Mucosa of rectum (tissue), 2 donors: ENCODE results near the gene CNTFR.

Experiments
- H3K27ac ChIP-seq, 2 donors: one replicate each; pipeline ENCODE4 v1.7.0; 2013; ENCODE audit warnings: inconsistent platforms in 2 of 2, low read depth in 2 of 2, low read length in 2 of 2
- H3K27me3 ChIP-seq, 2 donors: one replicate each; pipeline ENCODE4 v1.7.0; 2013; ENCODE audit warnings: low read length in 2 of 2; ENCODE audit not compliant: control insufficient read depth in 2 of 2, insufficient read depth in 2 of 2
- H3K36me3 ChIP-seq, 2 donors: one replicate each; pipeline ENCODE4 v1.7.0; 2013; ENCODE audit warnings: low read length in 2 of 2; ENCODE audit not compliant: control insufficient read depth in 2 of 2, insufficient read depth in 2 of 2
- H3K4me1 ChIP-seq, 2 donors: one replicate each; pipeline ENCODE4 v1.7.0; 2013; ENCODE audit warnings: low read length in 2 of 2, mild to moderate bottlenecking in 1 of 2; ENCODE audit not compliant: control insufficient read depth in 2 of 2, insufficient read depth in 2 of 2
- H3K4me3 ChIP-seq, 2 donors: one replicate each; pipeline ENCODE4 v1.7.0; 2013; ENCODE audit warnings: low read length in 2 of 2
- H3K9ac ChIP-seq, 2 donors: one replicate each; pipeline ENCODE4 v1.7.0; 2013; ENCODE audit warnings: low read length in 2 of 2, low read depth in 1 of 2, mild to moderate bottlenecking in 1 of 2
- H3K9me3 ChIP-seq, 2 donors: one replicate each; pipeline ENCODE4 v1.7.0; 2013; ENCODE audit warnings: low read length in 2 of 2; ENCODE audit not compliant: control insufficient read depth in 2 of 2
- donor health status: healthy.
- donor health status: Normal muscosa, but diverticular disease.

CNTFR gene

GRCh38 chr9:34601937-34602573, 12.5 kb upstream of the CNTFR start:
- Histone ChIP-seq H3K27me3 (peaks cover 0 to 4% of the 10 kb centered on the region in 2 donors), H3K9ac (no peak overlapping the region), H3K36me3 (no peaks in the 10 kb centered on the region), H3K4me1 (peaks cover 0 to under 1% of the 10 kb centered on the region in 2 donors), H3K9me3 (no peaks in the 10 kb centered on the region), H3K27ac (no peak overlapping the region), H3K4me3 (no peak overlapping the region)

- Histone ChIP-seq H3K4me1 (no peaks in the 10 kb centered on the region), H3K36me3 (no peaks in the 10 kb centered on the region), H3K27me3 (peaks cover 0 to 4% of the 10 kb centered on the region in 2 donors), H3K9ac (no peak overlapping the region), H3K4me3 (no peak overlapping the region), H3K9me3 (no peaks in the 10 kb centered on the region), H3K27ac (no peak overlapping the region)
Observed at GRCh38 chr9:34600908-34601307, 11.4 kb upstream of the CNTFR start.

- Histone ChIP-seq H3K36me3 (no peaks in the 10 kb centered on the region), H3K27me3 (no peaks in the 10 kb centered on the region), H3K9ac (no peak overlapping the region), H3K4me3 (no peak overlapping the region), H3K4me1 (no peaks in the 10 kb centered on the region), H3K27ac (no peak overlapping the region), H3K9me3 (no peaks in the 10 kb centered on the region)
Observed at GRCh38 chr9:34599546-34599945, 10.0 kb upstream of the CNTFR start.

GRCh38 chr9:34594177-34594576, 4.7 kb upstream of the CNTFR start:
- Histone ChIP-seq H3K9me3 (no peaks in the 10 kb centered on the region), H3K27ac (no peak overlapping the region), H3K4me1 (peaks cover 17 to 19% of the 10 kb centered on the region in 2 donors), H3K4me3 (no peak overlapping the region), H3K27me3 (peaks cover 15 to 25% of the 10 kb centered on the region in 2 donors), H3K36me3 (no peaks in the 10 kb centered on the region), H3K9ac (no peak overlapping the region)

- peaks cover 25 to 36% of the 10 kb centered on the region in 2 donors for H3K27me3 ChIP-seq
- H3K27ac ChIP-seq, result no peak overlapping the region
- no peak overlapping the region for H3K4me3 ChIP-seq
- H3K4me1 ChIP-seq, result peaks cover 17 to 21% of the 10 kb centered on the region in 2 donors
- H3K36me3 ChIP-seq, result no peaks in the 10 kb centered on the region
- H3K9ac ChIP-seq, result no peak overlapping the region
- H3K9me3 ChIP-seq, result no peaks in the 10 kb centered on the region
Observed at GRCh38 chr9:34592895-34593601, 3.5 kb upstream of the CNTFR start.

- H3K4me1 ChIP-seq, result peaks cover 17 to 21% of the 10 kb centered on the region in 2 donors
- no peaks in the 10 kb centered on the region for H3K9me3 ChIP-seq
- H3K9ac ChIP-seq, result no peak overlapping the region
- no peaks in the 10 kb centered on the region for H3K36me3 ChIP-seq
- H3K4me3 ChIP-seq, result no peak overlapping the region
- no peak overlapping the region for H3K27ac ChIP-seq
- H3K27me3 ChIP-seq, result peaks cover 34 to 44% of the 10 kb centered on the region in 2 donors
Observed at GRCh38 chr9:34591917-34592866, 2.7 kb upstream of the CNTFR start.

GRCh38 chr9:34591248-34591916, 1.9 kb upstream of the CNTFR start:
- Histone ChIP-seq H3K4me3 (peak overlapping the region; percentile 49 to 56), H3K27ac (peak overlapping the region in 1 of 2 donors; percentile 5), H3K36me3 (no peaks in the 10 kb centered on the region), H3K4me1 (peaks cover 17 to 21% of the 10 kb centered on the region in 2 donors), H3K27me3 (peaks cover 42 to 53% of the 10 kb centered on the region in 2 donors), H3K9me3 (no peaks in the 10 kb centered on the region), H3K9ac (peak overlapping the region in 1 of 2 donors; percentile 13)

GRCh38 chr9:34590381-34591247, 1.1 kb upstream of the CNTFR start:
- Histone ChIP-seq H3K27me3 (peaks cover 48 to 60% of the 10 kb centered on the region in 2 donors), H3K4me1 (peaks cover 17 to 21% of the 10 kb centered on the region in 2 donors), H3K9me3 (no peaks in the 10 kb centered on the region), H3K36me3 (no peaks in the 10 kb centered on the region), H3K9ac (peak overlapping the region in 1 of 2 donors; percentile 18), H3K27ac (peak overlapping the region in 1 of 2 donors; percentile 58), H3K4me3 (peak overlapping the region; percentile 49 to 56)
